ENCODE measurements around the gene SMIM1.
"Not testable (repeated sequence)": the region's sequence is repeated elsewhere in the genome, so short reads cannot be mapped to it uniquely, and the experiment has no call there.

Gene SMIM1

DNA sequence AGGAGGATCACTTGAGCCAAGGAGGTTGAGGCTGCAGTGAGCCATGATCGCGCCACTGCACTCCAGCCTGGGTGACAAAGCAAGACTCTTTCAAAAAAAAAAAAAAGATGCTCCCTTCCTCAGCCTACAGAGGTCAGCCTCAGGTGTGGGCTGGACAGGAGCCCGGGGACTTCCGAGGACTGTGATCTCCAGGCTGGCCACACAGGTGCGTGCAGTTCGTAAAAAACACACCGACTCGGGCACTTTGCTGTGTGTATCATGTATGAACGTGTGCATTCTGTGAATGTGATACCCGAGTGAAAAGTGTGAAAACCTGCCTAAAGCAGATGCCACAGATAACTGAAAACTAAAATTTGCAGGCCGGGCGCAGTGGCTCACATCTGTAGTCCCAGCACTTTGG lies 28.7 kb upstream of the SMIM1 start:
- TF ChIP-seq POU2F2 (IDR thresholded peaks at IDR 0.05; ENCODE audit: low read depth, low read length) (no peak), SPI1 (IDR thresholded peaks at IDR 0.05; ENCODE audit: low read depth, low read length) (no peak), TAF1 (IDR thresholded peaks at IDR 0.05; ENCODE audit: low read depth, low read length) (no peak), PAX5 (IDR thresholded peaks at IDR 0.05; ENCODE audit: insufficient read depth, low read length, severe bottlenecking) (no peak), POLR2AphosphoS5 (IDR thresholded peaks at IDR 0.05; ENCODE audit: low read depth, low read length) (no peak)
- no peak for DNase-seq (ENCODE audit: insufficient read length, low spot score)
- FAIRE-seq: no peak

- no peak for TF ChIP-seq POLR2A (IDR thresholded peaks at IDR 0.05; ENCODE audit: low read depth, low read length)
- no peak for TF ChIP-seq SPI1 (IDR thresholded peaks at IDR 0.05; ENCODE audit: low read depth, low read length)
- no peak for TF ChIP-seq POLR2AphosphoS5 (IDR thresholded peaks at IDR 0.05; ENCODE audit: low read depth, low read length)
- FAIRE-seq: no peak
- no peak for DNase-seq (ENCODE audit: insufficient read length, low spot score)
Observed at GRCh38 chr1:3744646-3745045, 27.9 kb upstream of the SMIM1 start.

DNA sequence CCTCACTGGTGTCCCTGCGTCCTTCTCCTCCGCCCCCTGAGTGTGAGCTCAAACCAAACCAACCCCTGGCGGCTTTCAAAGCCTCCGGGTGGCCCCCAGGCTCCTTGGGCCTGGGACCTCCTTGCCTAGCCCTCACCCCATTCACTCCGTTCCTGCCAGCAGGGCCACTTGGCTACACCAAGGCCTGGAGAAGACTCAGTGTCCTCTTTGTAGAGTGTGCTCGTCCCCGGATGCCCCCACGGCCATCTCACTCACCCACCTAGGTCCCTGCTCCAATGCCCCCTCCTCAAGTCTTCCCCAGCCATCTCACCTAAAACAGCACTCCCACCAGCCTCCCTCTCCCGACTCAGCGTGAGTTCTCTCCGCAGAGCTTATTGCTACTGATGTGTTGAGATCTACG lies 27.5 kb upstream of the SMIM1 start:
- TF ChIP-seq POU2F2 (IDR thresholded peaks at IDR 0.05; ENCODE audit: low read depth, low read length) (no peak), TAF1 (IDR thresholded peaks at IDR 0.05; ENCODE audit: low read depth, low read length) (no peak), SPI1 (IDR thresholded peaks at IDR 0.05; ENCODE audit: low read depth, low read length) (no peak)
- FAIRE-seq (no peak), DNase-seq (ENCODE audit: insufficient read length, low spot score) (no peak)

- DNase-seq (ENCODE audit: insufficient read length, low spot score): no peak
- TF ChIP-seq POLR2A (IDR thresholded peaks at IDR 0.05; ENCODE audit: low read depth, low read length) (no peak), TAF1 (IDR thresholded peaks at IDR 0.05; ENCODE audit: low read depth, low read length) (no peak), POU2F2 (IDR thresholded peaks at IDR 0.05; ENCODE audit: low read depth, low read length) (no peak), PAX5 (IDR thresholded peaks at IDR 0.05; ENCODE audit: insufficient read depth, low read length, severe bottlenecking) (no peak)
- peak; percentile 35 for FAIRE-seq
Observed at GRCh38 chr1:3745590-3746381, 26.8 kb upstream of the SMIM1 start.

GRCh38 chr1:3746389-3746829 lies 26.1 kb upstream of the SMIM1 start:
- no peak for TF ChIP-seq TAF1 (IDR thresholded peaks at IDR 0.05; ENCODE audit: low read depth, low read length)
- TF ChIP-seq POLR2A (IDR thresholded peaks at IDR 0.05; ENCODE audit: low read depth, low read length): no peak
- no peak for TF ChIP-seq SPI1 (IDR thresholded peaks at IDR 0.05; ENCODE audit: low read depth, low read length)
- TF ChIP-seq POLR2AphosphoS5 (IDR thresholded peaks at IDR 0.05; ENCODE audit: low read depth, low read length): no peak
- no peak for TF ChIP-seq POU2F2 (IDR thresholded peaks at IDR 0.05; ENCODE audit: low read depth, low read length)
- no peak for TF ChIP-seq PAX5 (IDR thresholded peaks at IDR 0.05; ENCODE audit: insufficient read depth, low read length, severe bottlenecking)
- FAIRE-seq (no peak), DNase-seq (ENCODE audit: insufficient read length, low spot score) (no peak)

DNA sequence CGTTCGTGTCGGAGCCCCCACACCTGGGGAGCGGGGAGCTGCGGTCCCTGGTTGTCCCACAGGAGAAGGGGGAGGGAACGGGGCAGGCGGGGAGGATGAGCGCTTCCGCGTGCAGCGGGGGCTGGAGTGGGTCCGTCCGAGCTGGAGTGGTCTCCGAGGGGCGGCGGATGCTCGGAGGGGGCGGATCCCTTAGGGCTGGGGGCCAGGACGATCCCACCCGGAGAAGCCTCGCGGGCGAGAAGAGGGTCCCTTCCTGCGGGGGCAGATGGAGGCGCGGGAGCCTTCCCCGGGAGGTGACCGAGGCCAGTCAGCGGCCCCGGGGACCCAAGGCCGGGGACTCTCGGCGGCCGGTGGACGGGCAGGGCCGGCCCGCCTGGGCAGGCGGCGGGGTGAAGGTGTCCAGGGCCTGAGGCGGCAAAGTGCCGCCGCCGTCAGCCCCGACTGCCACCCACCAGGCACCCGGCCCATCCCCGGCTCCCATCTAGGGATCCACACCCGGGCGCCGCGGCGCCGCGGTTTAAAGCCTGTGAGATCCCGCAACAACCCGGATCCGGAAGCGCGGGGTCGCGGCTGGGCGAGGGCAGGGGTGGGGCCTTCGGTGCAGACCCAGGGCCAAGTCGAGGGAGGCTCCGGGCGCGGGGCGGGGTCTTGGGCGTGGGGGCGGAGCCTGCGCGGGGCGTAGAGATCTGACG lies 25.6 kb upstream of the SMIM1 start:
- FAIRE-seq (peak; percentile 85), DNase-seq (ENCODE audit: insufficient read length, low spot score) (peak; percentile 99)
- TF ChIP-seq TAF1 (IDR thresholded peaks at IDR 0.05; ENCODE audit: low read depth, low read length) (no peak), POU2F2 (IDR thresholded peaks at IDR 0.05; ENCODE audit: low read depth, low read length) (no peak), PAX5 (IDR thresholded peaks at IDR 0.05; ENCODE audit: insufficient read depth, low read length, severe bottlenecking) (no peak), POLR2AphosphoS5 (IDR thresholded peaks at IDR 0.05; ENCODE audit: low read depth, low read length) (no peak), SPI1 (IDR thresholded peaks at IDR 0.05; ENCODE audit: low read depth, low read length) (no peak), POLR2A (IDR thresholded peaks at IDR 0.05; ENCODE audit: low read depth, low read length) (no peak)

DNA sequence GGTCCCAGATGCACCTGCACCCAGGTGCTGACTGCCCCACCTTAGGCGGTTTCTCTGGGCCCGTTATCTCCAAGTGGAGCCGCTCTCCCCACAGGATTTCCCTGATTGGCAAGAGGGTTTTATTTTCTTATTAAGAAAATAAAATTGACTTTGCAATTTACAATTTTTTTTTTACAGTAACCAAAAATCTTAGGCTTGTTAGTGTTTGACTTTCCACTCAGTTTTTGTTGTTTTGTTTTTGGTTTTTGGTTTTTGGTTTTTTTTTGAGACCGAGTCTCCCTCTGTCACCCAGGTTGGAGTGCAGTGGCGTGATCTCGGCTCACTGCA lies 25.1 kb upstream of the SMIM1 start:
- no peak for TF ChIP-seq SPI1 (IDR thresholded peaks at IDR 0.05; ENCODE audit: low read depth, low read length)
- TF ChIP-seq TAF1 (IDR thresholded peaks at IDR 0.05; ENCODE audit: low read depth, low read length): no peak
- DNase-seq (ENCODE audit: insufficient read length, low spot score) (no peak), FAIRE-seq (no peak)

- FAIRE-seq: no peak
- DNase-seq (ENCODE audit: insufficient read length, low spot score): no peak
- TF ChIP-seq POLR2A (IDR thresholded peaks at IDR 0.05; ENCODE audit: low read depth, low read length) (no peak), SPI1 (IDR thresholded peaks at IDR 0.05; ENCODE audit: low read depth, low read length) (no peak)
Observed at GRCh38 chr1:3747903-3748302, 24.6 kb upstream of the SMIM1 start.

DNA sequence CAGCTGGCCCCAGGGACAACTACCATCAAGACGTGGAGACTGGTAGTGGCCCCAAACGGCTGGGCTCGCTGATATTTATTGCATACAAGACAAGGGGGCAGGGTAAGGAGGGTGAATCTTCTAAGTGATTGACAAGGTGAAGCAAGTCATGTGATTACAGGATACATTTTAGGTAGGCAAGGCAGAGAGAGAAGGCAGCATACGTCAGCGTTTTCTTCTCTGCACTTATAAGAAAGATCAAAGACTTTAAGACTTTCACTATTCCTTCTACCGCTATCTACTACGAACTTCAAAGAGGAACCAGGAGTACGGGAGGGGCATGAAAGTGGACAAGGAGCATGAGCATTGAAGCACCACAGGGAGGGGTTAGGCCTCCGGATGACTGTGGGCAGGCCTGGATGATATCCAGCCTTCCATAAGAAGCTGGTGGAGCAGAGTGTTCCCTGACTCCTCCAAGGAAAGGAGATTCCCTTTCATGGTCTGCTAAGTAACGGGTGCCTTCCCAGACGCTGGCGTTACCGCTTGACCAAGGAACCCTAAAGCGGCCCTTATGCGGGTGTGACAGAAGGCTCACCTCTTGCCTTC lies 24.1 kb upstream of the SMIM1 start:
- not testable (repeated sequence) for DNase-seq (ENCODE audit: insufficient read length, low spot score); FAIRE-seq

DNA sequence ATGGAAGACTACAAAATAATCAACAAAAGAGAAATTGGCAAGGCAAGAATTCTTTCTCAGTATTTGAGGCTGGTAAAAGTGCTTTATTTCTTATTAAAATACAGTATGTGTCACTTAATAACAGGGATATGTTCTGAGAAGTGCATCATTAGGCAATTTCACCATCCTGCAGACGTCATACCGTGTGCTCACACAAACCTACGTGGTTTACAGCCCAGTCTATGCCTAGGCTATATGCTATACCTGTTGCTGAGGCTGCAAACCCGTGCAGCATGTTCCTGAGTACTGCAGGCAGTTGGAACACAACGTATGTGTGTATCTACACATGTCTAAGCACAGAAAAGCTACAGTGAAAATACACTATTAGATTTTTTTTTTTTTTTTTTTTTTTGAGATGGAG lies 23.0 kb upstream of the SMIM1 start:
- no peak for FAIRE-seq
- no peak for DNase-seq (ENCODE audit: insufficient read length, low spot score)
- TF ChIP-seq SPI1 (IDR thresholded peaks at IDR 0.05; ENCODE audit: low read depth, low read length): no peak
- TF ChIP-seq POLR2AphosphoS5 (IDR thresholded peaks at IDR 0.05; ENCODE audit: low read depth, low read length): no peak
- TF ChIP-seq POLR2A (IDR thresholded peaks at IDR 0.05; ENCODE audit: low read depth, low read length): no peak
- TF ChIP-seq POU2F2 (IDR thresholded peaks at IDR 0.05; ENCODE audit: low read depth, low read length): no peak
- TF ChIP-seq TAF1 (IDR thresholded peaks at IDR 0.05; ENCODE audit: low read depth, low read length): no peak
- TF ChIP-seq PAX5 (IDR thresholded peaks at IDR 0.05; ENCODE audit: insufficient read depth, low read length, severe bottlenecking): no peak

Data from GM12891 (cell line).